GM12878 (cell line): ENCODE results near the gene IL22RA2. TPM values are rescaled to one million over a fixed set of nuclear protein-coding genes. Genes with fewer than 3 reads are reported as not detected.

ENCODE experiments used
- ATAC-seq: fragments of 200-7000 bp; cut with Tn5 transposase; 3 replicates; pipeline ENCODE4 v1.9.1; 2020; ENCODE audit warnings: mild to moderate bottlenecking, moderate library complexity
- BruUV-seq: library from RNA; stranded (reverse); fragments of 400-500 nt; replicated peaks from 2 replicates; lab custom pipeline; 2021; lab: Mats Ljungman, UMichigan
- CTCF ChIA-PET: fragments of 300-600 bp; sonication (Branson Sonifier 250); formaldehyde crosslinking; extraction: SDS; loops from one replicate; lab custom pipeline; 2021; ENCODE audit warnings: inconsistent platforms; lab: Yijun Ruan, JAX
- POLR2A ChIA-PET: fragments of 350-600 bp; formaldehyde crosslinking; extraction: SDS; loops from one replicate; lab custom pipeline; 2021; ENCODE audit warnings: inconsistent platforms; lab: Charles Lee
- RAD21 ChIA-PET: fragments of 300-600 bp; sonication (Branson Sonifier 250); formaldehyde crosslinking; loops from one replicate; lab custom pipeline; 2023; ENCODE audit warnings: antibody characterized with exemption; ENCODE audit not compliant: unreplicated experiment; lab: Charles Lee
- SMC1A ChIA-PET: fragments of 300-600 bp; sonication (Branson Sonifier 250); formaldehyde crosslinking; loops from one replicate; lab custom pipeline; 2023; ENCODE audit not compliant: unreplicated experiment, uncharacterized antibody; lab: Charles Lee
- DNase-seq: peaks from one replicate; pipeline ENCODE4 v3.0.0-alpha.2; 2011; ENCODE audit warnings: low read depth, low spot score
- FAIRE-seq: peaks from 3 replicates; lab custom pipeline; 2011; peaks lifted over from hg19 to GRCh38; lab: Jason Lieb, UNC
- H2AFZ ChIP-seq: 2 replicates; pipeline ENCODE4 v1.6.0; 2011; ENCODE audit warnings: low read depth, low read length, control low read depth; ENCODE audit not compliant: control insufficient read depth
- H3K27ac ChIP-seq: 2 replicates; pipeline ENCODE4 v1.5.1; 2011; ENCODE audit warnings: control low read depth; ENCODE audit not compliant: control insufficient read depth, insufficient read depth
- H3K27me3 ChIP-seq, 2 experiments: replicated peaks in 1 of 2; 2 replicates each; pipeline versions ENCODE4 v1.6.0 to v1.6.1; 2011; ENCODE audit warnings: low read length in 1 of 2; ENCODE audit not compliant: control insufficient read depth in 2 of 2, insufficient read depth in 2 of 2
- H3K36me3 ChIP-seq, 2 experiments: 2 replicates each; pipeline ENCODE4 v1.5.1; 2011; ENCODE audit warnings: low read length in 1 of 2; ENCODE audit not compliant: control insufficient read depth in 2 of 2, insufficient read depth in 2 of 2
- H3K4me1 ChIP-seq: 2 replicates; pipeline ENCODE4 v1.6.1; 2011; ENCODE audit warnings: mild to moderate bottlenecking, low read length, moderate library complexity, mixed read lengths; ENCODE audit not compliant: control insufficient read depth, insufficient read depth
- H3K4me2 ChIP-seq: 2 replicates; pipeline ENCODE4 v1.6.0; 2011; ENCODE audit warnings: control low read depth; ENCODE audit not compliant: control insufficient read depth, insufficient read depth
- H3K4me3 ChIP-seq: fragments of 200-600 bp; sonication (generic); 2 replicates; pipeline ENCODE4 v1.5.1; 2016
- H3K79me2 ChIP-seq: 2 replicates; pipeline ENCODE4 v1.6.0; 2011; ENCODE audit warnings: low read length; ENCODE audit not compliant: control insufficient read depth, insufficient read depth
- H3K9ac ChIP-seq: 2 replicates; pipeline ENCODE4 v1.8.0; 2011; ENCODE audit warnings: low read length, control low read depth, mixed read lengths; ENCODE audit not compliant: control insufficient read depth, insufficient read depth
- H3K9me3 ChIP-seq: replicated peaks from 3 replicates; pipeline ENCODE4 v1.5.1; 2011; ENCODE audit warnings: mild to moderate bottlenecking, low read length; ENCODE audit not compliant: control insufficient read depth, insufficient read depth
- H4K20me1 ChIP-seq: 2 replicates; pipeline ENCODE4 v1.6.0; 2011; ENCODE audit not compliant: control insufficient read depth, insufficient read depth
- CHD1 ChIP-seq: IDR thresholded peaks from 2 replicates; pipeline ENCODE4 v1.6.1; 2012; ENCODE audit warnings: low read depth, low read length, improper control_type of control experiment
- FOS ChIP-seq: IDR thresholded peaks from 3 replicates; pipeline ENCODE4 v1.6.1; 2011; ENCODE audit warnings: borderline replicate concordance; ENCODE audit not compliant: insufficient read length; ENCODE audit errors: extremely low read depth
- MXI1 ChIP-seq: fragments of 150-350 bp; IDR thresholded peaks from 2 replicates; pipeline ENCODE4 v1.6.1; 2011; ENCODE audit warnings: low read depth, mild to moderate bottlenecking, inconsistent platforms, low read length, improper control_type of control experiment
- NRF1 ChIP-seq: conservative IDR thresholded peaks from 2 replicates; pipeline ENCODE4 v1.6.1; 2011; ENCODE audit warnings: mild to moderate bottlenecking, low read depth, low read length, improper control_type of control experiment
- PAX5 ChIP-seq: IDR thresholded peaks from 2 replicates; pipeline ENCODE4 v1.6.1; 2011; ENCODE audit warnings: low read depth, low read length, borderline replicate concordance
- RELA ChIP-seq: fragments of 450-650 bp; IDR thresholded peaks from 2 replicates; pipeline ENCODE4 v1.8.0; 2014; ENCODE audit warnings: borderline replicate concordance; ENCODE audit not compliant: partially characterized antibody
- SIN3A ChIP-seq: IDR thresholded peaks from 2 replicates; pipeline ENCODE4 v1.6.1; 2012; ENCODE audit warnings: low read depth, low read length, improper control_type of control experiment
- SREBF1 ChIP-seq: IDR thresholded peaks from 2 replicates; pipeline ENCODE4 v1.6.1; 2012; ENCODE audit warnings: mild to moderate bottlenecking, low read length
- SUZ12 ChIP-seq: fragments of 200-600 bp; sonication (generic); IDR thresholded peaks from one replicate; pipeline ENCODE4 v1.6.1; 2018; ENCODE audit warnings: antibody characterized with exemption, mild to moderate bottlenecking; ENCODE audit not compliant: unreplicated experiment
- ZNF622 ChIP-seq: fragments of 450-650 bp; IDR thresholded peaks from 2 replicates; pipeline ENCODE4 v1.6.1; 2017; ENCODE audit warnings: mild to moderate bottlenecking, inconsistent platforms
- WGBS: methylation state at CpG from one replicate; pipeline ENCODE4 v1.1.6; 2016; ENCODE audit warnings: low lambda C conversion rate; ENCODE audit not compliant: insufficient replicate concordance, insufficient coverage; ENCODE audit errors: missing lambda C conversion rate; 5-methylcytosine and 5-hydroxymethylcytosine counted together
- in situ Hi-C: fragments of 300-500 bp; cut with MboI; formaldehyde crosslinking; loops from 9 replicates; pipeline ENCODE4 v1.14.3; 2018; ENCODE audit warnings: mixed read lengths
- intact Hi-C: fragments of 100-400 bp; cut with micrococcal nuclease; formaldehyde crosslinking; loops from one replicate; pipeline ENCODE4 v1.14.2; 2022; ENCODE audit not compliant: unreplicated experiment
- polyA plus RNA-seq, 11 experiments: library from polyadenylated mRNA; depleted of rRNA in 4 of 11; unstranded in 6 of 11; stranded (reverse) in 5 of 11; fragments of >200 nt; fragmentation: Nextera tagmentation in 4 of 11; fragmentation: Illumina TruSeq in 1 of 11; extraction: Ambion mirVana in 4 of 11; extraction: Trizol in 1 of 11; gene quantifications; 1 replicate in 1 of 11; 2 replicates in 10 of 11; pipeline versions ENCODE4 v1.2.1 to v1.2.3, GENCODE V29; 2011 to 2016; ENCODE audit warnings: inconsistent platforms in 2 of 11, missing spikeins in 2 of 11, low read depth in 1 of 11
- total RNA-seq, 4 experiments: library from RNA; depleted of rRNA in 3 of 4; stranded (reverse); fragments of >200 nt in 3 of 4; fragmentation: Illumina TruSeq in 1 of 4; extraction: Trizol in 1 of 4; gene quantifications; 2 replicates each; pipeline versions ENCODE4 v1.2.1 to v1.2.3, GENCODE V29; 2013 to 2021
- TF ChIP-seq, protein P1 (sequence below): fragments of 450-650 bp; formaldehyde crosslinking; IDR thresholded peaks from 2 replicates; pipeline ENCODE4 v1.4.0; 2022; ENCODE audit warnings: mild to moderate bottlenecking, moderate library complexity
- TF ChIP-seq, protein P2 (sequence below): fragments of 450-650 bp; IDR thresholded peaks from 2 replicates; pipeline ENCODE4 v1.6.1; 2018; ENCODE audit warnings: mild to moderate bottlenecking, low read depth, moderate library complexity; ENCODE audit not compliant: partially characterized antibody

The IL22RA2 gene
- total and polyA plus RNA-seq, 10 of the 15 experiments (the other 5 are each of a cell fraction or from before 2014, with no cell fraction given): 0.05 to 0.22 (median 0.09) TPM; not detected in 3

DNA sequence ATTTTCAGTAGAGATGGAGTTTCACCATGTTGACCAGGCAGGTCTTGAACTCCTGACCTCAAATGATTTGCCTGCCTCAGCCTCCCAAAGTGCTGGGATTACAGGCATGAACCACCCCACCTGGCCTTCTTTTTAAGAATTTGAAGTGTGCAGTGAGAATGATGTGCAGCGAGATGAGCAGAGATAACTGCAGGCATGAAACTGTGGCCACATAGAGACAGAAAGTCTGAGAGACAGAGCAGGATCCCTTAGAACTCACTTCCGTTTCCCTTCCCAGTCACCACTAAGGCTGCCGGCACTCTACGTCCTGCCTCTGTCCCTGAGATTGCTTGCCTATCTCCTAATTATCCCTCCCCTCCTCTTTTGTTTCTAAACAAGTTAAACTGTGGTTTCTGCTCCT lies 27.2 kb downstream of the IL22RA2 start (continued):
- TF ChIP-seq, protein P1, sequence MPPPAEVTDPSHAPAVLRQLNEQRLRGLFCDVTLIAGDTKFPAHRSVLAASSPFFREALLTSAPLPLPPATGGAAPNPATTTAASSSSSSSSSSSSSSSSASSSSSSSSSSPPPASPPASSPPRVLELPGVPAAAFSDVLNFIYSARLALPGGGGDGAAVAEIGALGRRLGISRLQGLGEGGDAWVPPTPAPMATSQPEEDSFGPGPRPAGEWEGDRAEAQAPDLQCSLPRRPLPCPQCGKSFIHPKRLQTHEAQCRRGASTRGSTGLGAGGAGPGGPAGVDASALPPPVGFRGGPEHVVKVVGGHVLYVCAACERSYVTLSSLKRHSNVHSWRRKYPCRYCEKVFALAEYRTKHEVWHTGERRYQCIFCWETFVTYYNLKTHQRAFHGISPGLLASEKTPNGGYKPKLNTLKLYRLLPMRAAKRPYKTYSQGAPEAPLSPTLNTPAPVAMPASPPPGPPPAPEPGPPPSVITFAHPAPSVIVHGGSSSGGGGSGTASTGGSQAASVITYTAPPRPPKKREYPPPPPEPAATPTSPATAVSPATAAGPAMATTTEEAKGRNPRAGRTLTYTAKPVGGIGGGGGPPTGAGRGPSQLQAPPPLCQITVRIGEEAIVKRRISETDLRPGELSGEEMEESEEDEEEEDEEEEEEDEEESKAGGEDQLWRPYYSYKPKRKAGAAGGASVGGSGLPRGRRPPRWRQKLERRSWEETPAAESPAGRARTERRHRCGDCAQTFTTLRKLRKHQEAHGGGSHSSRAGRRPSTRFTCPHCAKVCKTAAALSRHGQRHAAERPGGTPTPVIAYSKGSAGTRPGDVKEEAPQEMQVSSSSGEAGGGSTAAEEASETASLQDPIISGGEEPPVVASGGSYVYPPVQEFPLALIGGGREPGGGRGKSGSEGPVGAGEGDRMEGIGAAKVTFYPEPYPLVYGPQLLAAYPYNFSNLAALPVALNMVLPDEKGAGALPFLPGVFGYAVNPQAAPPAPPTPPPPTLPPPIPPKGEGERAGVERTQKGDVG (CRISPR knock-in tag): no peak
- TF ChIP-seq MXI1 (no peak), ZNF622 (no peak), SIN3A (no peak), NRF1 (no peak), SREBF1 (no peak)
- TF ChIP-seq, all 136 proteins: peak for 0

DNA sequence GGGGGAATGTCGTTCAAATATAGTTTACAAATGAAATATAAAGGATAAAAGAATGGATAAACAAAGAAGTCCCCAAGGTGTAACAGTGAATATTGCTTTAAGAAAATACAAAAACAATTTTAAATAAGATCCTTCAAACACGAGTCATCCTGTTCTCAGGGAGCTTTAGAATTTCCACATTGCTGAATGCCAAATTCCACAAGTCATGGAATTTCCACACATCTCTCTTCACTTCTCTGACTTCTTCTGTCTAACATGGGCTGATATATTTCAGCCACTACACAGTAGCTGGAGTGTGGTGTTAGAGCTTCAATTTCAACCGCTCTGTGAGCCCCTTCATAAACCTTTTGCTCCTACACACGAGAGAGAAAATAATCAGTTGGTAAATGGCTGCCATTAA lies 28.0 kb downstream of the IL22RA2 start:
- TF ChIP-seq, protein P2, sequence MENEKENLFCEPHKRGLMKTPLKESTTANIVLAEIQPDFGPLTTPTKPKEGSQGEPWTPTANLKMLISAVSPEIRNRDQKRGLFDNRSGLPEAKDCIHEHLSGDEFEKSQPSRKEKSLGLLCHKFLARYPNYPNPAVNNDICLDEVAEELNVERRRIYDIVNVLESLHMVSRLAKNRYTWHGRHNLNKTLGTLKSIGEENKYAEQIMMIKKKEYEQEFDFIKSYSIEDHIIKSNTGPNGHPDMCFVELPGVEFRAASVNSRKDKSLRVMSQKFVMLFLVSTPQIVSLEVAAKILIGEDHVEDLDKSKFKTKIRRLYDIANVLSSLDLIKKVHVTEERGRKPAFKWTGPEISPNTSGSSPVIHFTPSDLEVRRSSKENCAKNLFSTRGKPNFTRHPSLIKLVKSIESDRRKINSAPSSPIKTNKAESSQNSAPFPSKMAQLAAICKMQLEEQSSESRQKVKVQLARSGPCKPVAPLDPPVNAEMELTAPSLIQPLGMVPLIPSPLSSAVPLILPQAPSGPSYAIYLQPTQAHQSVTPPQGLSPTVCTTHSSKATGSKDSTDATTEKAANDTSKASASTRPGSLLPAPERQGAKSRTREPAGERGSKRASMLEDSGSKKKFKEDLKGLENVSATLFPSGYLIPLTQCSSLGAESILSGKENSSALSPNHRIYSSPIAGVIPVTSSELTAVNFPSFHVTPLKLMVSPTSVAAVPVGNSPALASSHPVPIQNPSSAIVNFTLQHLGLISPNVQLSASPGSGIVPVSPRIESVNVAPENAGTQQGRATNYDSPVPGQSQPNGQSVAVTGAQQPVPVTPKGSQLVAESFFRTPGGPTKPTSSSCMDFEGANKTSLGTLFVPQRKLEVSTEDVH: no peak
- TF ChIP-seq PAX5 (no peak), RELA (no peak), FOS (no peak), SUZ12 (no peak), CHD1 (no peak)
- FAIRE-seq: no peak
- in situ Hi-C loops: no loop called here
- no peaks in the 10 kb centered on the region for H3K9me3 ChIP-seq
- H3K36me3 ChIP-seq: no peaks in the 10 kb centered on the region
- no peak overlapping the region for H3K4me3 ChIP-seq
- H2AFZ ChIP-seq: no peak overlapping the region
- no peaks in the 10 kb centered on the region for H3K27me3 ChIP-seq
- no peak overlapping the region for H3K9ac ChIP-seq
- CTCF ChIA-PET: no interaction called here
- H4K20me1 ChIP-seq: no peaks in the 10 kb centered on the region
- POLR2A ChIA-PET: interaction anchor here (1.8 kb wide), 1 partner anchor 14 kb away, joined by 5 read pairs; no protein-coding TSS in a partner anchor
- DNase-seq: no peak
- SMC1A ChIA-PET: interaction anchor here (1.2 to 1.5 kb wide), 2 partner anchors 21 to 24 kb away, joined by 3 to 5 read pairs; no protein-coding TSS in a partner anchor
- no peaks in the 10 kb centered on the region for H3K79me2 ChIP-seq
- RAD21 ChIA-PET: no interaction called here
- no peaks in the 10 kb centered on the region for H3K4me1 ChIP-seq
- no peak overlapping the region for H3K4me2 ChIP-seq
- BruUV-seq: no TSS peak
- 98% methylated on average over 4 of the region's 4 CpGs for WGBS
- H3K27ac ChIP-seq: no peak overlapping the region
- intact Hi-C loops: no loop called here
- ATAC-seq: no peak
